ENCODE measurements around the gene STRA6.

The STRA6 gene

GRCh38 chr15:74227968-74228722, 25.6 kb upstream of the STRA6 start:
- DNase-seq, result no peak

DNA sequence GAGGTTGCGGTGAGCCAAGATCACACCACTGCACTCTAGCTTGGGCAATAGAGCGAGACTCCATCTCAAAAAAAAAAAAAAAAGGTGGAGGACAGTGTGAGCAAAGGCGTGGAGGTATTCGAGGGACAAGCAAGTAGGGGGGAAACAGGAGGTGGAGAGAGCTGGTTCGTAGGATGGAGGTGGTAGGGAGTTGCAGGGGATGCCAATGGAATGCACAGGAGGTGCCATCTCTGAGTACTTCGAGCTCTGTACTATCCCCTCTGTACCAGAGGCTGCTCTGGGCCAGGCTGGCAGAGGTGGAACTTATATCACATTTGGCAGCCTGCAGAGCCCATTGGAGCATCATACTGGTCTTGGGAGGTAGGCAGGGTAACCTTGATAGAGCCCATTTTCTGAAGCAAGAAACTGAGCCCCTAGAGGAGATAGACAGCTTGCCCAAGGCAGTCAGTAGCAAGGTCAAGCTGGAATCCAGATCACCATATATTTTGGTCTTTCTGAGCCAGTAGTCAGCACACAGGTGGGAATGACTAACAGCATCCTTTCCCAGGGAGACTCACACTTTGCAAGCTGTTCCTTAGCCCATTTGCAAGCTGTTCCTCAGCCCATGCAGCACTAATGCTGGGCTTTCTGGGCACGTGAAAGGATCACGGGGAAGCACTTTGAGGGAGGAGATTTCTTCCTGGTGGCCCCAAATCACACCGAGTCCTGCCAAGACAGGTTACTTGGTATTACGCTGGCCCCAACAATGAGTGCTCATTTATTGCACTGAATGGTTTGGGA, 24.4 kb upstream of the STRA6 start:
- peak; percentile 83 for DNase-seq

GRCh38 chr15:74225928-74226327, 23.3 kb upstream of the STRA6 start:
- DNase-seq, result no peak

GRCh38 chr15:74222240-74223119, 19.9 kb upstream of the STRA6 start:
- no peak for DNase-seq

GRCh38 chr15:74221399-74222239, 19.0 kb upstream of the STRA6 start:
- no peak for DNase-seq

DNA sequence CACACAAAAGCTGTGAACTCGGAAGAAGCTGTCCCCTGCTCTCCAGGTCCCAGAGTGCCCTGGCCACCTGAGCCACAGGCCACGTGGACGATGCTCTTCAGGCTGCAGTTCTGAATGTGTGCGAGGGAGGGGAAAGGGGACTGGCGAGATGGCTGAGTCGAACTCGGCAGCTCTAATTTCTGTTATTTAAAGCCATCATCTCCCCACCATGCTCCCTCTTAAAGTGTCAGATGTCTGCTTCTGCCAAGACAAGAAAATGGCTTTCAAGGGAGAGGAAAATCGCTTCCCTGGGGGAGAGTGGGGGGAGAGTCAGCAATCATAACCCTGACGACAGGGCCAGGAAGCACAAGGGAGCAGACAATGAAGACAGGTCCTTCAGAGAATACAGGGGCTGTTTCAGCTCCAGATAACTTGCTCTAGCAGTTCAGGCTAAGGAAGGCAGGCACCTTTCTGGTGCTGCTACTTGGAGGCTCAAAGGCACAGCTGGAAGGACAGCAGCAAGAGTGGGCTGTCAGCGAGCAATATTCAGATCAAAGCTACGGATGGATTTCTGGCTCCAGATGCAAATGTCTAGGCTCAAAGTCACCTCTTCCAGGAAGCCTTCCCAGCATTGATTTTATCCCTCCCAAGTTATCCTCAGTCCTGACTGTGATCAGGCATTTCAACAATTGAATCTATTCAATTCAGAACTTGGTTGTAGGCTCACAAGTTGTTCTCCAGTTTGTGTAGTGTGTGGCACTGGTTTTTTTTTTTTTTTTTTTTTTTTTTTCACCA, 18.1 kb upstream of the STRA6 start:
- DNase-seq, result no peak

DNA sequence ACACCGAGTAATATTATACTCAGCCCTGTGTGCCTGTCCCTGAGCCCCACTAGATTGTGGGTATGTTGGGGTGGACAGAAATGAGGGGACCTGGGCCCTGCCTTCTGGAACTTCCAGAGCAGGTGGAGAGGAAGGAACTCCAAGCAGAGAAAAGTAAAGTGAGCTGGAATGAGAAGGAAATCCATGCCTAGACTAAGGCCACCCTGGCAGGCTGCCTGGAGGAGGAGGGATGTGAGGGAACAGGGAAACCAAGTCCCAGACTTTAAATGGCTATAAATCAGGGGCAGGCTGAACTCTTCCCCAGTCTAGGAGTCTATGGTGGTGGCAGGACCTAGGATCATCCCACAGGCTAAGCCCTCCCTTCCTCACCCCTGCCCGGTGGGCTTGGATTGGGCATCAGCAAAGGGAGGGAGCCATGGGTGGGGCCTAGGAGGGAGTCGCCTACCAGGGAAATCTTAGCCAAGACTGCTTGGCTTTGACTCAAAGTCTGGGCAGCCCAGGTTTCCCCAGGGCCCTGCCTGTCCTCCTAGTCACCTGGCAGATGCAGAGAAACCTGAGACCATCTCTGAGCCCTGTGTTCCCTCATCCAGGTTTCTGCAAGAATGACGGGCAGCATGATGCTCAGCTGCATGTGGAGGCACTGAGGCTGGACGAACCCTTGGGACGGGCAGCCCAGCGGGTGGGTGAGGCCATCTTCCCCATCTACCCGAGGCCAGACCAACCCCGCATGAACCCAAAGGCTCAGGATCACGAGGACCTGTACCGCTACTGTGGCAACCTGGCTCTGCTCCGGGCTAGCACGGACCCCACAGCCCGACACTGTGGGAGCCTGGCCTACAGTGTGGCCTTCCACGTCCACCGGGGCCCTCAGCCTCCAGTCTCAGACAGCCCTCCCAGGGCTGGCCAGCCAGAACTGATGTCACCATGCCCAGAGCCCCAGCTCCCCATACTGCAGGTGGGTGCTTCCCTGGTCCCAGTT, 15.6 kb upstream of the STRA6 start:
- DNase-seq, result no peak

DNA sequence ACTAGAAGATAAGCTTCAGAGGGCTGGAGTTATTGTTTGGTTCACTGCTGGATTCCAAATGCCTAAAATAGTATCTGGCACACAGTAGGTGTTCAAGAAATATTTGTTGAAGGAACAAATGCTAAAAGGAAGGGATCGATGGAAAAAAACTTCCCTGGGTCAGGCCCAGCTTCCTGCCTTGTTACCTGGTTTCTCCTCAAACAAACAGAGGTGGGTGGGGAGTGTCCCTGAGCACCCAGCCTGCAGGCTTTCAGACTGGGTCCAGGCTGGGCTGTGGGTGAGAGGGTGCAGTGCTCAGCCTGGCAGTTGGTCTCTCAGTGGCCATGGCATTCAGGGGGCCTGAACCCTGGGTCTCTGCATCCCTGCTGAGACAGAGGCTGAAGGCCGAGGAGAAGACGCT, 14.4 kb upstream of the STRA6 start:
- no peak for DNase-seq

DNA sequence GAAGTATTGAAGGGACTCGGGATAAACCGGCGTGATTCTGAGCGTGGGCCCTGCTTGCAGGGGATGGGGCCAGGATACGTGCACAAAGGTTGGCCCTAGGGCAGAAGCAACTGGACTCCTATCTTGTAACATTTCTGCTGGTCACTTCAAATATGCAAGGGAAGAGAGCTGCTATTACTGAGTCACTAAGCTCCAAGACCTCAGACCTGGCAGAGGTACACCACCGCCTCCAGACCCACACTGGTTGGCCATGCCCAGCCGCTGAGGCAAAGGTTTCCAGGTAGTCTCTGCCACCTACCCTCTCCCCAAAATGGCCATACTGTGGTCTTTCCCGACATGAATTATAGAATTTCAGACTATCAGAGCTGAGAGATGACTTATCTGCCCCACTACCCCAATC, 13.4 kb upstream of the STRA6 start:
- no peak for DNase-seq

DNA sequence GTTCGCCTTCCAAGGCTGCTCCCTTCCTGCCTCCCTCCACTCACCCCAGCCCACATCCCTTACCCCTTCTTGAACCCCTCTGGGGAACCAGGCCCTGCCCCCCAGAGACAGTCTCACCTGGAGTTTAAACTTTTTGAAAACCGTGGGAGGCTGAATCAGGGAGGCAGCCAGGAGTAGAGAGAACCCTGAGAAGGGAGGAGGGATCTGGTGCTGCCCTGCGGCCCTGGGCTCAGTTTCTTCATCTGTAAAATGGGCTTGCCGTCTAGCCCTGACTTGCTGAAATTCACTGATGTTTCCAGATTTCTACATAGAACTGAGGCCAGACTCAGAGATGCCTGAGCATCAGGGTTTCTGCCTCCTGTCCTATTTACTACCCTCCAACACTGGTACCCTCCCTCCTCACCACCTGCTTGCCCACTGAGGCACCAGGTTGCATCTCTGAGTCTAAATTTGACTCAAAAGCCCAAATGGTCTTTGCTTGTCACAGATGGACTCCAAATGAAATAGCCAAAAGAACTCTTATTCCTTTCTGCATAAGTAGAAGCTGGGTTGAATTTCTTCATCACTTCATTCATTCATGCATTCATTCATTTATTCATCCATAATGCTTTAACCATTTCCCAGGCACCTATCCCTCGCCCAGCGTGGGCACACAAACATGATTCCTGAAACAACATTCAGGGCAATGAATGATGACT, 11.9 kb upstream of the STRA6 start:
- DNase-seq, result no peak

- no peak for DNase-seq
Measured at GRCh38 chr15:74213858-74214284, 11.3 kb upstream of the STRA6 start.

DNA sequence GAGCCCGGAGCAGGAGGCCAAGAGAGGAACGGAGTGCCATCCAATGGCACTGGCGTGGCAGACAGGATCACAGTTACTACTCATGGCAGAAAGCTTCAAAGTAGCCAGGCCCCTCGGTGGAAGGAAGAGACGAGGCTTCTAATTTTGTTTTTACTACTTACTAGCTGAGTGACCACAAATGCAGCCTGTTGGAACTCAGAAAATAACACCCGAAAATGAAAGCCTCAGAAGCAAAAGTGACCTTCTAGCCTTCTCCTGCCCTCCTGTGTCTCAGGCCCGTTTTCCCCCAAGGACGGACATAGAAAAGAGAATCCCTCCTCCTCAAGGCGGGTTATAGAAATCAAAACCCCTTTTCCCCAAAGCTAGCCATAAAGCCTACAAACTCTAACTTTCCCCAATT, 9.9 kb upstream of the STRA6 start:
- no peak for DNase-seq

- no peak for DNase-seq
Measured at GRCh38 chr15:74211656-74212055, 9.1 kb upstream of the STRA6 start.

- no peak for DNase-seq
Measured at GRCh38 chr15:74210729-74211128, 8.1 kb upstream of the STRA6 start.

DNA sequence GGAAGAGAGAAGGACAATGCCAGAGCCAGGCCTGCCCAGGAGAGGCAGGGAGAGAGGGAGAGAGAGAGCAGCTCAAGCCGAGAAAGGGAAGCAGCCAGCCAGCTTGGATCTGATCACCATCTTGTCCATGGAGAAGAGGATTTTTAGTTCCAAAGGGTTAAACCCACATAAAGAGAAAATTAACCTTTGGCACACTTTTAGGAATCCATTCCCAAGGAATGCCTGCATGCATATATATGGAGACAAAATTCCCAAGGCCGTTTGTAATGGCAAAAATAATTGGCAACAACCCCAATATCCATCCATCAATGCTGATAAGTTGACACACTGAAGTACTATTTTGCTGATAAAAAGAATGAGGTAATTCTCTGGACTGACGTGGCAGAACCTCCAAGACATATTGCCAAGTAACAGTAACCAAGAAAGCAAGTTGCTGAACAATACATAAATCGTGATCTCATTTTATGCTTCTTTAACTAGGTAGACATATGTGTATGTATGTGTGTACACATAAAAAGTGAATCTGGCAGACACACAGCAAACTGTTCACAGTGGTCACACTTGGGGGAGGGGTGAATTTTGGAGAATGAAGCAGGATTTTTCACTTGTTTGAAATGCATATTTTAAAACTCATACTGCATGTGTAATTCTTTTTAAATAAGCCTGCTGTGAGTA, 7.5 kb upstream of the STRA6 start:
- DNase-seq, result no peak

DNA sequence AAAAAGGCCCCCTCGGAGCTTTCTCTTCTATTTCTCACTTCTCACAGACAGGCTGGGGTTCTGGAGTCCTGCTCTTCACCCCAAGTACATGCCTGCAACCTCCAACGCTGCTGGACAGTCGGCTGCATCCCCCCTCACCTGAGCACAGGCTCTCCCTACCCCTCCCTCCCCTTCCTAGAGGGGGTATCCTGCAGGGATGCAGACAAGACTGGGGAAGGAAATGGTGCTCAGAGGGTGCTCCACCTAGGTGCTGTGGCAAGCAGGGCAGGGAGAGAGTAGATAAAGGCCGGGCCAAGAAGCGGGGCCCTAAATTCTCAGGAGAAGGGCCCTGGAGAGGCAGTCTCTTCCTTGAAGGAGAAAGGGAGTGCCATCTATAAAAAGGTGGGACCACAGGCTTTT, 7.0 kb upstream of the STRA6 start:
- DNase-seq, result no peak

DNA sequence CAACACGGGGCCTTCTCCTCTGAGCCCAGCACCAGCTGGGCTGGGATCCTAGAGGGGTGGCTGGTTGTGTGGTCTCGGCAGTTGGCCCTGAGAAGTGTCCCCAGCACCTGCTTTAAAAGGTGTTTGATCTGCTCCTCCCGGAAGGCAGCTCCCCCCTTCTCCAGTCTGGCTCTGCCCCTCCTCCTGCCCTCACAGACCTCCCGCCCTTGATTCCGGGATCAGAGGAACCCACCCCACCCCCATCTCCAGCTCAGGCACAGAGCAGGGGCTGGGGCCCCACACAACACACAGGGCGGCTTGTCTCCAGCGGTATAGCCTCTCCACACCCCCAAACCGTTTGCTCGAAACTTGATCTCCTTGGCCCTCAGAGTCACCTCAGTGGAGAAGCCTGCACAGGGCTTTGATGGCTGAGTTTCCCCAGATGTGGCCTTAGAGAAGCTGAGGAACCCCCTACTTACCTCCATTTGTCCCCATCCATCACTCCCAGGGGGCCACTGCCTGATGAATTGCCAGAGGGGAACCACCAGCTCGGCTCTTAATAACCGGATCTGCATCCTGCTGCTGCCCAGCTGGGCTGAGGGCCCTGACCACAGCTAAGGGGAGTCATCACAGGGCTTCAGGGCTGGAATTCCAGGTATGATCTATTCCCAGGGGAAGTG, 6.4 kb upstream of the STRA6 start:
- no peak for DNase-seq

GRCh38 chr15:74208496-74208895, 5.9 kb upstream of the STRA6 start:
- no peak for DNase-seq
